ENCODE results near the gene DHX16.

DHX16 gene

GRCh38 chr6:30691208-30691847 lies 18.5 kb upstream of the DHX16 start:
- DNase-seq (ENCODE audit: low spot score), result no peak

DNA sequence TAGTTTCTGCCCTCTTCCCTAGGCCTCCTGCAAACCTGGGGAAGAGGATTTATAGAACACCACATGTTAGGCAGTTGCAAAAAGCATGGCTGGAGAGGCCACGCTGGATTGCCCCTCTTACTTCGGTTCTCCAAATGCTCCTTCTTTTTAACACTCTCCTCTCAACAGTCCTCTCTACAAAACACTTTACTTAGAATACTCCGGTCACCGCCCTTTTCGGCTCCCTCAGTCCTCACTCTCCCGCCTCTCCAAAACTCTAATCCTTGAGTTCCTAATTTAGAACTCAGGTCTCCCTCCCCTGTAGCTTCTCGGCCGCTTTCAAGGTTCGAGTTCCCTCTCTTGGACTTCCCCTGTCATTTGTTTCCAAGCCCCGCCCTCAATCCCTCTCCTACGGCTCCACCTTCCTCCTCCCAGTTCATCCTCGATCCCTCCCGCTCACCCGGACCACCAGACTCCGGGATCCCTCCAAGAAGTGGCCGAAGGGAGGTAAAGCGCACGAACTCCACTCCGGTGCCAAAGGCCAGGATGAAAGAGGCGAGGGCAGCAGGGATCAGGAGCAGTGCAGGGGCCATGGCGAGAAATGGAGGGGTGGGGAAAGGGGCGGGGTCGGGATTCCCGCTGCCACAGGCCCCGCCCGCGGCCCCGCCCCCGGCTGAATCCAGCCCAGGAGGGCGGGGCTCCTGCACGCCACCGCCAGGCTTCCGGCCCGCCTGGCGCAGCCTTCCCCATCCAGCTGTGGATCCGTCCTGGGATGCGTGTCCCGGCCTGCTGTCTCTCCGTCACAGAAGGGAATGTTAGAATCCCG lies 17.8 kb upstream of the DHX16 start, which contains the start of gene NRM:
Gene NRM (minus strand): TSS at position 582 of the 805 bp plus-strand sequence. CDS start 10 bp downstream, at position 572.
- peak; percentile 81 for DNase-seq (ENCODE audit: low spot score)

DNA sequence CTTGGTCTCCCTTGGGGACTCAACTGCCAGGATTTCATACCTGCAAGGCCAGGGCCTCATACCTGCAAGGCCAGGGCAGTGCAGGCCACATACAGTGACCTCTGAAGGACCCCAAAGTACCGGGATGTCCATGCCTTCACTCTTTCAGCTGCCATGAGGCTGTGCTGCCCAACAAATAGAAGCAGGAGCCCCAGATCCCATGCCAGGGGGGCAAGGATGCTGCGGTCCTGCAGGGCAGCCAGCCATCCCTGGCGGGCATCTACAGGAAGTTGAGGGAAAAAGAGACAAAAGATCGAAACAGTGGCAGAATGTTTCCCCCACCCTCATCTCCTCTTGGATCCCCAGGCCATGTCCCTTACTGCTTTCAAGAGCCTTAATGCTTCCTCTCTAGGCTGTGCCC lies 17.2 kb upstream of the DHX16 start:
- no peak for DNase-seq (ENCODE audit: low spot score)

GRCh38 chr6:30689022-30689865 lies 16.4 kb upstream of the DHX16 start:
- DNase-seq (ENCODE audit: low spot score), result no peak

DNA sequence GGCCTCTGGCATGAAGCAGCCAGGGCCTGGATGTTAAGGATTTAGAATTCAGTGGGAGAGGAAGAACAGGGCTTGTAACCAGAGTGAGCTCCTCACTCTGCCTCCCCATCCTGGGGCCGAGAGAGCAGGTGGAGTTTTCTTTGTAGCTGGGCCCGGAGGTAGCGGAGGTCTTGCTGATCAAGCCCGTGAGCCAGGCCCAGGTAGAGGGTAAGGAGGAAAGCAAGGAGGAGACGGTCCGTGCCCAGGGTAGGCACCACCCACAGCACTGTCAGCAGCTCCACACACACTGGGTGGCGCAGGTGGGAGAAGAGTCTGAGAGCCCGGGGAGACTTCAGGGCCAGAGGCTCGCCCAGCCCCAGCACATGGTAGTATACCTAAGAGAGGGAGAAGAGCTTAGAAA lies 15.8 kb upstream of the DHX16 start:
- peak; percentile 52 for DNase-seq (ENCODE audit: low spot score)

GRCh38 chr6:30687659-30688431 lies 15.0 kb upstream of the DHX16 start:
- DNase-seq (ENCODE audit: low spot score), result no peak

- peak; percentile 79 for DNase-seq (ENCODE audit: low spot score)
These were observed 14.3 kb upstream of the DHX16 start for GRCh38 chr6:30686908-30687658.

GRCh38 chr6:30686009-30686907 lies 13.5 kb upstream of the DHX16 start, which contains the start of gene PPP1R18:
TSS of gene PPP1R18 (minus strand) at chr6:30686645. CDS start at chr6:30686018, 627 bp downstream.
- DNase-seq (ENCODE audit: low spot score), result peak; percentile 75

GRCh38 chr6:30685157-30686008 lies 12.6 kb upstream of the DHX16 start:
- DNase-seq (ENCODE audit: low spot score), result no peak

GRCh38 chr6:30684386-30685156 lies 11.8 kb upstream of the DHX16 start:
- peak; percentile 60 for DNase-seq (ENCODE audit: low spot score)

- DNase-seq (ENCODE audit: low spot score), result no peak
These were observed 11.2 kb upstream of the DHX16 start for GRCh38 chr6:30683980-30684338.

DNA sequence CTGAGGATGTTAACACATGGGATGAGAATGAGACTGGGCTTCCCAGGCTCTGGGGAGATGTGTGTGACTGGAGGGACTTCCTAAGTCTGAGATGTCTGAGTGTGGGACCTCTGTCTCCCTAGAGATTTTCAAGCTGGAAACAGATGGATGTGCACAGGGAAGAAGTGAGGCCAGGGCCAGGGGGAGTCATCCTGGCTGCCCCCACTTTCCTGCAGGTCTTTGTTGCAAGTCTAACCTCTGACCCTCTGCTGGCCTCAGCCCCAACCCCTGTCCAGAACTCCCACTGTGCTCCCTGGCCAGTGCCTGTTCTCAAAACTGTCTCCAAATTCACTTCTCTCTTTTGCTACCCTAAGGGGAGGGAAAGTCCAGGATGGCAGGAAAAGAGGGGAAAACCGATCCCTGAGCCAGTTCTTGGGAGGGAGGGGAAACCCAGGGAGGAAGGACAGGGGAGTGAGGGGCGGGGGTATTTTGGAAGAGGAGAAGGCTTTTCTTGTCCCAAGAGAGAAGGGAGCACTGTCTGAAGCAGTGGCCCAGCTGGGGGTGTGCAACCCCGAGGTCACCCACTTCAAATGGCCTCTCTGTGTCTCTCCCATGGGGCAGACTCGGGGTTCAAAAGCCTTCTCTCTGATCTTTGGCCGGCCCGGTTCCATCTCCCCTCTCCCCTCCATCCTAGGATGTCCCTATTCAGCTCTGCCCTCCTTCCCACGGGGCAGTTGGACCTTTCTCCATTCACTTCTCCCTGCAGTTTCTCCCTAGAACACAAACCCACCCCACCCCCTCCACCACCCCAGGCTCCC lies 10.6 kb upstream of the DHX16 start:
- DNase-seq (ENCODE audit: low spot score), result no peak

- peak; percentile 84 for DNase-seq (ENCODE audit: low spot score)
These were observed 9.6 kb upstream of the DHX16 start for GRCh38 chr6:30682143-30683117.

DNA sequence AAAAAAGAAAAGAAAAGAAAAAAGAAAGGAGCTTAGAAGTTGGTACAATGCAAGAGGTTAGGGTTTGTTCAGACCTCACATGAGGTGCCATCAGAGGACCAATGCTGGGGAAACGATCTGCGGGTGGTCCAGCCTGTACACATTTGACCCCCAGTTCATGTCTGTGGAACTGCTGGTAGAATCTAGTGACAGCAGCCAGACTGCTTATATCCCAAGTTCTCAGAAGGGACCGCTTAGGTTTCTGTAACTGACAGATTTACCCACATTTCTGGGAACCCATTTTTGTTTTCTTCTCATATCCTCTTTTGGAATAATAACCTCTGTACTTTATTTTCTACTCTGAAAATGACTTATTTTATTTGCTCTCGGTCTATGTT lies 8.9 kb upstream of the DHX16 start:
- DNase-seq (ENCODE audit: low spot score), result no peak

DNA sequence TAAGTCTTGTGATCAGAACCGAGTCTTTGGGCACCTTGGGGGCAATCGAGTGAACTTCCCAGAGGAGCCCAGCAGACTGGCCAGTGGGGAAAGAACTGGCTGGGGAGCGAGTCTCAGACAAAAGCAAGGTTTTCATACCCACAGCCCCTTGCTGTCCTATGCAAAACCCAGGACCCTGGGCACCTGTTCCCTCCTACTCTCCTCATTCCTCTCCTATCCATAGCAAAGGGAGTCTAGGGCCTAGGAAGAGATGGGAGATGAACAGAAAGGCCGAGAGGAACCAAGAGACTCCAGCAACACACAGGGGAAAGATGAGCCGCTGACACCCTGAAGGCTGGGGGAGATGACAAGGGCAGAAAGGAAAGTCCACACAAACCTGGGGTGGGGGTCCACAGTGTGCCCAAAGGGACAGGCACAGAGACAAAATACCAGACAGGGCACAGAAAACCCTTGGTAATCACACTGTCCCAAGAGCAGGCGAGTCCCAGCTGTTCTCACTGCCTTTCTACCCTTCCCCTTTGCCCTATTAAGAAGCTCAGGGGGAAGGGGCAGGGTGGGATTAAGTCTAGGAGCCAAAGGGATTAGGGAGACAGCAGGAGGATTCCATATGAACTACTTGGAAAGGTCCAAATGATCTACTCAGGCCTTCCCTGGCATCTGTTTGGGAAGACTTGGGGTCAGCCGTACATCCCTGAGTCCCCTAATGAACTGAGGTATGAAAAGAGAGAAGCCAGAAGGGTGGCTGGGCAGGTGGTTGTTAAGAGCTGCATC lies 7.1 kb upstream of the DHX16 start:
- no peak for DNase-seq (ENCODE audit: low spot score)
